GM23338 (cell line): ENCODE results near the gene KLHL33.

Source experiments
- CTCF ChIP-seq, 2 experiments: fragments of 200-600 bp in 1 of 2; sonication (generic) in 1 of 2; conservative IDR thresholded peaks; 2 replicates each; pipeline versions ENCODE4 v1.5.1 to v1.6.1; 2016 to 2017; ENCODE audit warnings: antibody characterized with exemption in 2 of 2, low read depth in 2 of 2, mild to moderate bottlenecking in 2 of 2, moderate library complexity in 1 of 2
- EZH2 ChIP-seq: fragments of 200-600 bp; sonication (generic); IDR thresholded peaks from one replicate; pipeline ENCODE4 v1.8.0; 2017; ENCODE audit warnings: antibody characterized with exemption, mild to moderate bottlenecking, low read depth; ENCODE audit not compliant: unreplicated experiment
- EZH2phosphoT487 ChIP-seq: fragments of 200-600 bp; sonication (generic); IDR thresholded peaks from one replicate; pipeline ENCODE4 v1.8.1; 2018; ENCODE audit warnings: antibody characterized with exemption; ENCODE audit not compliant: unreplicated experiment
- REST ChIP-seq: IDR thresholded peaks from one replicate; pipeline ENCODE4 v1.6.1; 2018; ENCODE audit warnings: antibody characterized with exemption; ENCODE audit not compliant: unreplicated experiment

GRCh38 chr14:20455355-20456300 is 19.7 kb upstream of the KLHL33 start:
- TF ChIP-seq CTCF (conservative IDR thresholded peaks at IDR 0.05; ENCODE audit: low read depth in 2 of 2), result no peak
- TF ChIP-seq EZH2, result no peak
- TF ChIP-seq EZH2phosphoT487, result no peak
- no peak for TF ChIP-seq REST
